HG03175 (cell line): ENCODE results near the gene CHODL.

Source experiments
- ATAC-seq: cut with Tn5 transposase; IDR thresholded peaks from one replicate; pipeline ENCODE4 v1.9.1; 2021; ENCODE audit warnings: mild to moderate bottlenecking, moderate library complexity; ENCODE audit not compliant: unreplicated experiment

CHODL gene

DNA sequence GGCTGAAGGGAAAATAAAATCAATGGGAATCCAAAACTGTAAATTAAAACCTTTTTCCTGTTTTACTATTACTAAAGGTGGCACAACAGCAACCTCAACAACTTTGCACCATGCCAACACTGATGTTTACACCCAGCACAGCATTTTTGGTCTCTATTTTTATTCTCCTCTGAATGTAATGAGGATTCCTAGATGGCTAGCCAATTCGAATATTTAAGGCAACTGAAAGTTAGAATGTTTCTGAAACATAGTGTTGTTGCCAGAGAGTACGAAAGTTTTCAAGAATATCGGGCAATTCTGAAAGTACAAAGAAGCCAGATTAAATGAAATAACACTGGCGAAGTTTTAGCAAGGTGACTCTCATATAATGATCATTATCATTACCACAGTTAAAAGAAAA is 40.7 kb downstream of the CHODL start:
- no peak for ATAC-seq

- no peak for ATAC-seq
These were observed 45.2 kb downstream of the CHODL start for GRCh38 chr21:18289876-18290275.

DNA sequence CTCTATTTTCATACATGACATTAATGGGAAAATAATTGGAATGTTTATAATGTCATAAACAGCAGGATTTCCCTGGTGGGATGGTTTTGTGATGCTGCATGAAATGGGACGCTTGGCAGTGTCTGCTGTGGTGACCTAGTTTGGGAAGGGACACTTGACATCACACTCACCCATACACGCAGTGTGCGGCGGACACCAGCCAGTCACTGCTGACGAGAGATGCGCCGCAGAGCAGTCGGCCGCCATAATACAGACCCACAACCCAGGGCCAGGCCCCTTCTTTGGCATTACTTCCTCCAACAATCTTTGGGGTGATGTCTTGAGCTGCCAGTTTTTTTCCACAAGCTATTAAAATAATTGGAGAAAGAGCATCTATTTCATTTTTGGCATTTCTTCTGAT is 49.5 kb downstream of the CHODL start:
- no peak for ATAC-seq

GRCh38 chr21:18298228-18298627 is 53.6 kb downstream of the CHODL start:
- ATAC-seq, result no peak
